Measurements from ENCODE around the gene CALML3. TPM values are rescaled to one million over a fixed set of nuclear protein-coding genes. Genes with fewer than 3 reads are reported as not detected.
"Not testable (repeated sequence)": the region's sequence is repeated elsewhere in the genome, so short reads cannot be mapped to it uniquely, and the experiment has no call there.

Gene CALML3
- polyA plus RNA-seq (ENCODE audit: insufficient read length in 3 of 3), result under 1 TPM in 2 of 3 donors, not detected in 1; 0.06 to 0.11 TPM
- long read RNA-seq, donor 1, result 0 reads
- long read RNA-seq, donor 2, partial matches to known transcripts, result 0 of 1 reads
- long read RNA-seq, donor 2, other reads (novel, unspliced or antisense), result 0 of 1 reads
- long read RNA-seq, donor 3, result 0 reads
- long read RNA-seq, donor 4, result 0 reads
- long read RNA-seq, donor 5, result 0 reads
- long read RNA-seq, donor 6, result 0 reads
- long read RNA-seq, donor 7, result 0 reads
- long read RNA-seq, donor 8, partial matches to known transcripts, result 0 of 1 reads
- long read RNA-seq, donor 8, other reads (novel, unspliced or antisense), result 0 of 1 reads
- long read RNA-seq, donor 9, result 0 reads
- long read RNA-seq, donor 10, partial matches to known transcripts, result 0 of 1 reads
- long read RNA-seq, donor 10, other reads (novel, unspliced or antisense), result 0 of 1 reads
- long read RNA-seq, donor 11, result 0 reads
- long read RNA-seq, donor 12, transcript CALML3-201 (1 exons, 2,763 nt), result major isoform, 5 of 5 reads
- long read RNA-seq, donor 12, partial matches to known transcripts, result 0 of 5 reads
- long read RNA-seq, donor 12, other reads (novel, unspliced or antisense), result 0 of 5 reads
- long read RNA-seq, donor 13, result 0 reads
- long read RNA-seq, donor 14, result 0 reads
- long read RNA-seq, donor 15, result 0 reads
- long read RNA-seq, donor 16, partial matches to known transcripts, result 0 of 2 reads
- long read RNA-seq, donor 16, other reads (novel, unspliced or antisense), result 0 of 2 reads

GRCh38 chr10:5524641-5525560, at the start of gene CALML3:
TSS of gene CALML3 (plus strand) at chr10:5524961. CDS start at chr10:5525086, 125 bp downstream.
- DNase-seq (ENCODE audit: extremely low read depth in 1 of 11, low read depth in 9 of 11, low spot score in 4 of 11), result no peak

GRCh38 chr10:5475088-5475487, 49.7 kb upstream of the CALML3 start:
- not testable (repeated sequence) for DNase-seq (ENCODE audit: extremely low read depth in 1 of 11, low read depth in 9 of 11, low spot score in 4 of 11)

- DNase-seq (ENCODE audit: extremely low read depth in 1 of 11, low read depth in 9 of 11, low spot score in 4 of 11), result not testable (repeated sequence)
Measured at GRCh38 chr10:5475974-5476807, 48.6 kb upstream of the CALML3 start.

GRCh38 chr10:5476918-5477525, 47.7 kb upstream of the CALML3 start:
- no peak for DNase-seq (ENCODE audit: extremely low read depth in 1 of 11, low read depth in 9 of 11, low spot score in 4 of 11)

- DNase-seq (ENCODE audit: extremely low read depth in 1 of 11, low read depth in 9 of 11, low spot score in 4 of 11), result no peak
Measured at GRCh38 chr10:5477948-5478693, 46.6 kb upstream of the CALML3 start.

GRCh38 chr10:5478694-5479305, 46.0 kb upstream of the CALML3 start:
- no peak for DNase-seq (ENCODE audit: extremely low read depth in 1 of 11, low read depth in 9 of 11, low spot score in 4 of 11)

GRCh38 chr10:5479481-5480161, 45.1 kb upstream of the CALML3 start:
- DNase-seq (ENCODE audit: extremely low read depth in 1 of 11, low read depth in 9 of 11, low spot score in 4 of 11), result no peak

- DNase-seq (ENCODE audit: extremely low read depth in 1 of 11, low read depth in 9 of 11, low spot score in 4 of 11), result no peak
Measured at GRCh38 chr10:5480162-5480941, 44.4 kb upstream of the CALML3 start.

GRCh38 chr10:5481121-5481520, 43.6 kb upstream of the CALML3 start:
- DNase-seq (ENCODE audit: extremely low read depth in 1 of 11, low read depth in 9 of 11, low spot score in 4 of 11), result no peak

GRCh38 chr10:5482016-5482415, 42.7 kb upstream of the CALML3 start:
- no peak for DNase-seq (ENCODE audit: extremely low read depth in 1 of 11, low read depth in 9 of 11, low spot score in 4 of 11)

- DNase-seq (ENCODE audit: extremely low read depth in 1 of 11, low read depth in 9 of 11, low spot score in 4 of 11), result no peak
Measured at GRCh38 chr10:5484205-5484604, 40.6 kb upstream of the CALML3 start.

- no peak for DNase-seq (ENCODE audit: extremely low read depth in 1 of 11, low read depth in 9 of 11, low spot score in 4 of 11)
Measured at GRCh38 chr10:5485290-5485689, 39.5 kb upstream of the CALML3 start.

- DNase-seq (ENCODE audit: extremely low read depth in 1 of 11, low read depth in 9 of 11, low spot score in 4 of 11), result no peak
Measured at GRCh38 chr10:5485948-5486852, 38.6 kb upstream of the CALML3 start.

GRCh38 chr10:5486853-5487235, 37.9 kb upstream of the CALML3 start:
- no peak for DNase-seq (ENCODE audit: extremely low read depth in 1 of 11, low read depth in 9 of 11, low spot score in 4 of 11)
